Measurements from ENCODE around the gene MSI2.

The MSI2 gene

DNA sequence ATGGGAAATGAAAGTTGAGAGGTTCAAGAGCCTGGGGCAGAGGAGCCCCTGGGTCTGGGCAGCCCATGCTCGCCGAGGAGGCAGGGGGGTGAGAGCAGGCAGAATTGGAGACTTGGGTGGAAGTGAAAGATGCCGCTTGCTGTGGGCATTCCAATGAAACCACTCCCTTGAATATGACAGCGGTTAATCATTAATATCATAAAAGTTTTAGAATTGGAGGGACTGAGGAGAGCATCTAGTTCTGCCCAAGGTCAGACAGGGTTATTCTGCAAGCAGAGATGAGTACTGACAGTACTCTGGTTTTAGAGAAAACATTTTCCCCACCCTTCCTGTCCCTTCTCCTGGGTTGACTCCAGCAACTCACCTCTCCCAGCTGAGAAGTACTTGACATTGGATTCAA, 180.2 kb downstream of the MSI2 start:
- no peak for DNase-seq (ENCODE audit: low read depth in 2 of 2)

DNA sequence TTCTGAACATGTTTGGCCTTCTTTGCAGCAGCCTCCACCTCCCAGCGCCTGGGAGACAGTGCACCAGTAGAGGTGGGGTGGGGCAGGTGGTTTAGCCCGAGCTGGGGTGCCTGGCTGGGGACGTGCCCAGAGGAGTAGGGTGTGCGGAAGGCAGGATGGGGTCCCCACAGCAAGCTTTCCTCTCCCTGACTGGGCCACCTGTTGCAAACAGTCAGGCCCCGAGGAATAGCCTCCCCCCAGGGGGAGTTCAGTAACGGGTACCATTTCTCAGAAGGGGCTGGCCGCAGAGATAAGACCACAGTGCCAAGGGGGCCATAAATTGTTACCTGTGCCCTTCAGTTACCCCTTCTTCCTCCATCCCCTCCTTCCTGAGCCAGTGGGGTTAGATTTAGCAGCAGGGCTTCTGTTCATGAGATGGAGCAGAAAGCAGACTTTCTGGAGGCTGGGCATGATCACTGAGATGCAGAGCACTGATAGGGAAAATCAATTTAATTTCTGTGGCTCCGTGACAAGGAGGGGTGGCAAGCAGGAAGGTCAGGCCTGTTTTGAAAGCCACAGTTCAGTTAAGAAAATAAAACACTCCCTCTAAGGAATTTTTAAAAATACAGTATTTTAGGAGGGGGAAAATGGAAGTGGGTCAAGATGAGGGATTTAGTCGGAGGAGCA, 181.9 kb downstream of the MSI2 start:
- no peak for DNase-seq (ENCODE audit: low read depth in 2 of 2)

DNA sequence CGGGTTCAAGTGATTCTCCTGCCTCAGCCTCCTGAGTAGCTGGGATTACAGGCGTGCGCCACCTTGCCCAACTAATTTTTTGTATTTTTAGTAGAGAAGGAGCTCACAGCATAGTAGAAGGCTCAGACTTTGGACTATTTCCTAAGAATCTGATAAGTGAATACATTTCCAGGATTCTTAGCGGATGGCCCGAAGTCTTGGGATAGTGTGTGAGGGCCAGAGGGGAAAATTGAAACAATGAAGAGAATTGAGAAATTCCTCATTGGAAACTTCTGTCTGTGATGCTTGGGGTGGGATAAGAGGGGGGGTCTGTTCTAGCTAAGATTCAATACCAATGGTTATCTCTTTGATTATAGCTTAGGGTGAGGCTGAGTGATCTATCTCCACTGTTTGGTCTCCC, 183.3 kb downstream of the MSI2 start:
- DNase-seq (ENCODE audit: low read depth in 2 of 2), result no peak

DNA sequence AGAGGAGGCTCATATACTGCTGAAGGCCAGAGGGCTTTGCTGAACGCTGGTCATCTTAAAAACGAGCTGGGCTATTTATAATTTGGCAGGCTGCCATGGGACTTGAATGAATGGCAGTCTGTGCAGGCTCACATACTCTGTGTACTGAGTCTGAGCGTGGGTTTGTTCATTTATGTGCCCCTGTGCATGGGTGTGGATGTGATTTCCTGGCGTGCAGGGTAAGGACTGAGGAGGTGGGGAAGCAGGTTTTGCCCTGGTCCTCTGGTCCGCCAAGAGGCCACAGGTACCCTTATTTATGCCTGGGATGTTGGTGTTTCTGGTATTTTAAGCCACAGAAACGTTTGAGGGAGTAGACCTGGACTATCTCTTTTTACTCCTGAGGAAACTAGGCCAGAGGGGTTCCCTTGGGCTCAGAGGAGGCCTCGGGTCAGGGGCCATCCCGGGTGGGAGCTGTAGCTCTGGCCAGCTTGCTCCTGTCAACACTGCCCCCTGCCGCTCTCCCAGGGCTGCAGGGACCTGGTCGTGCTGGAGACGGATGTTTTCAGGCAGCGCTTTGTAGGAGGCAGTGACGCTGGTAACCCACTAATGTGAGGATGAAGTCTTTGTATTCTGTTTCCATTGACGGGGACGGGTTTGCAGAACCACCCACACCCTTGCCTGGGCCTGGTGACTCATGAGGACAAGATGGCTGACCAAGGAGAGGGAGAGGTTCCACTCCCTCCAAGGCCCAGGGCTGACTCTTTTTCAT, 184.4 kb downstream of the MSI2 start:
- peak; percentile 72 to 74 for DNase-seq (ENCODE audit: low read depth in 2 of 2)

DNA sequence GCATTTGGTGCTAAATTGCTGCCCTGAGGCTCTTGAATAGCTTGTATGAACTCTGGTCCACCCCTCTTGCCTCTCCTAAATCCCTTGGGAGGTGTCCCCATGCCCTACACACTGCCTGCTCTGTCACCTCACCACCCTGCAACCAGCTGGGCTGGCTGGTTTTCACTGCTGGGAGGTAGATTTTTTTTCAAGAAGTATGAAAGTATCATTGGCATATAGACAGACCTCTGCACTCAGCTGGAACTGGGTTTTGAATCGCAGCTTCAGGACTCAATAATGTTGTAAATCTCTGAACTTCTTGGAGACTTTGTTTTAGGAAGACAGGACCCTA, 184.9 kb downstream of the MSI2 start:
- DNase-seq (ENCODE audit: low read depth in 2 of 2), result no peak

DNA sequence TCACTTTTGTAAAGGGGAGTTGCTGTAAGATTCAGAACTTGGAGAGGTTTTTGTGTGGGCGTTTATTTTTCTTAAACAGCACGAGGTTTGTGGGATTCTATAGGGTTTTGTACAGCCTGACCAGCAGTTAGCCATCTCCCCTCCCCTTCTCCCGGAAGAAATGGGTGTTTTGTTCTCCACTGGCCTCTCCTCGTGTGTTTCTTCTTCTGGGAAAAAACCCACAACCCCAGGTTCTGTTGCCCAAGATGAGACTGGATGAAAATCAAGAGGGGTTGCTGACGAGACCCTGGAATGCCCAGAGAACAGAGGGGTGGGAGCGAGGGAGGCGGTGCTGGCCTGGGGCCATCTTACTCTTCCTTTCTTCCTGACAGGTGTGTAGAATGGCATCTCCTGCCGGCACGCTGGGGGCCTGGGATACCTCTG, 186.1 kb downstream of the MSI2 start:
- DNase-seq (ENCODE audit: low read depth in 2 of 2), result no peak

DNA sequence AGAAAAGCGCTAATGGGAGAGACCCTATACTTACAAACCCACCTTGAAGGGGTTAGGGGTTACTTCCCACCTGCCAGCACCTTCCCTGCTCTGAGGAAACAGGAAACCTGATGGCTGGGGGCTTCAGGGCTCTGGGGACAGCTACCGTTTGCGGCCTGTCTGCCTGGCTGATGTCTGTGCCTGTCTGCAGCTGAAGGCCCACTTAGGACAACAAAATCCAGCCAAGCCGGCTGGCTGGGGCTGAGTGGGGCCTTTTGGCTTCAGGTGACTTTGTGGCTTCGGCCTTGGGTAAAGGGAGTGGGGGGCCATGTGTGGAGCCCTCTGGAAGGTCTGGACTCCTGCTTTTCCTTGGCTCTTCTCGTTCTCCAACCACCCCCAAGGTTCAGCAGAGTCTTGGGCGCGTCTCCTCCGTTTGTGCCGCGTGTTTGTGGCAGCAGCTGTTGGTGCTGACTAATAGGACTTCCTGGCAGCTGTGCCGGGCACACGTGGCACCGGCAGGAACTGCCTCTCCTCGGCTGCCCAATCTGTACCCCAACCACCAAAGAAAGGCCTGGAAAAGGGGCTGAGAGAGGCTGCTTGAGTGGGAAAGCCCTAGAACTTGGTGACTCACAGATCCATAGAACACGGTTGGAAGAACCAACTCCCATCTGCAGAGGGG, 186.7 kb downstream of the MSI2 start:
- peak; percentile 43 to 60 for DNase-seq (ENCODE audit: low read depth in 2 of 2)

DNA sequence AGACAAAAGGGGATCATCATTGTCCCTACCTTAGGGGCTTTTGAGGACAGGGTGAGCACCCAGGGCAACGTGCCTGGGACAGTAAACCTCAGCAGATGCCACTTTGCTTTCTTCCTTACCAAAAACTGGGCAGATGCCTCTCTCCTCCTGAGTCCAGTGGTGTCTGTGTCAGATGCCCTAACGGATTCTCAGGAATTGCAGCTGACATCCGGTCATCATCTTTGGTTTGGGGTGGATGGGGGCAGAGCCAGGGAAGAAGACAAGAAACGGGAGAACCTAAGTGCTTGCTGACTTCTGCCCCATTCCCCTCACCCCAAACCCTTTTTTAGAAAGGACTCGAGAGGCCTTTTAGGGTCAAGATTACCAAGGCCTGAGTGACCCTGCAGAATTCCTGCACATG, 187.5 kb downstream of the MSI2 start:
- no peak for DNase-seq (ENCODE audit: low read depth in 2 of 2)

DNA sequence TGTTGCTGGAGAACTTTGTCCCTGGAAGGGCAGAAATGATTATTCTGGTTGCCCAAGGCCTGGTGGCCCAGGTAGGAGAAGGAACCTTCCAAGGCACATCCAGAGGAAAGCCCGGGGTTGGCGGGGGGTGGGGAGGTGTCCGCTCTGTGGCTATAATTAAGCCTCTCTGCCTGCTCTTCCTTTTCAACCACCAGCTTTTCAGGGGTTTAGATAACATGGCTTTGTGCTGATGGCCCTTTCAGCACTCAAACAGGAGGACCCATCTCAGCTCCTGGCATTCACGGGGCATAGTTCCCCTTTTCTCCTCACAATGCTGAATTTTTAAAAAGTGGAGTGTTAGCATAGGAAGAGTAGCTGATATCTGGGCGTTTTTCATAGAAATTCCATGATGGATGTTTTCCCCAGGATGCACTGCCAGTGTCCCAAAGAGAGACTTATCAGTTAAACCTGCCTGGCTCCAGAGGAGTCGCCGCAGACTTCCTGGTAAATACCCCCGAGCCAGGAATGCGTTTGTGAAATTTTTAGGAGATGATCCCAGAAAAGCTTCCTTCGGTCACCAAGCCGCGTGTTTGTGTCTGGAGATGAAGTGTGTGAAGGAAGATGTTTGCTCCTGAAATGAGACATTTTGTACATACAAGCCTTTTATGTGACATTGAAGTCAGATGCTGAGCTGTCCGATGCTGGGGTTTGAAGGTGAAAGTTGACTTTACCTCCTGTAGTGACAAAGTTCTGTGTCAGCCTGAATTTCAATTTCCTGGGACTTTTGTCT, 188.5 kb downstream of the MSI2 start:
- no peak for DNase-seq (ENCODE audit: low read depth in 2 of 2)

DNA sequence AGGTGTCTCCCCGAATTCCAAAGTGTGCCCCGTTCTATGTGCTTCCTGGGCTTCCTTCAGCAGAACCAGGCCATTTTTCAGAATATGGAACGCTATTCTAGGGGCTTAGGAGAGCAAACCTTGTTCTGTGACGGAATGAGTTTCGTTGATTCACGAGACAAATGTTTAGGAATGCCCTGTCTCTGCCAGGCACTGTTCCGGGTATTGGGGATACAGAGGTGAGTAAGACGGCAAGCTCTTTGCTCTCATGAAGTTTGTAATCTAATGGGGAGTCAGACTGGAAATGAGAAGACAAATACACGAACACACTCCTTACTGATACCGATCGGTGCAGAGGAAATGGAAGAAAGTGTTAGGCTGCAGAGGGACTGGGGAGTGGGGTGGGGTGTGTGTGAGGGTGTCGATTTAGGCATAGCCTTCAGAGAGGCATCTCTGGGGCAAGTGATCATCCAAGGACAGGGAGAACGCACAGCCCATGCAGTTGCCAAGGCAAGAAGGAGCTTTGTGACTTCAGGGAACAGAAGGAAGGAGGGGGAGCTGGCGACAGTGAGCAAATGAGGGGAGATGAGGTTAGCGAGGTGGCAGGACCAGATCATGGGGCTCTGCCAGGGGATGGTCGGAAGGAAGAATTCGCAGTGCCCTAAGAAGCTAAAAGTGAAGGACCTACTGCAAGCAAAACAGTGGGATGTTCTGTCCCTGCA, 189.6 kb downstream of the MSI2 start:
- no peak for DNase-seq (ENCODE audit: low read depth in 2 of 2)

DNA sequence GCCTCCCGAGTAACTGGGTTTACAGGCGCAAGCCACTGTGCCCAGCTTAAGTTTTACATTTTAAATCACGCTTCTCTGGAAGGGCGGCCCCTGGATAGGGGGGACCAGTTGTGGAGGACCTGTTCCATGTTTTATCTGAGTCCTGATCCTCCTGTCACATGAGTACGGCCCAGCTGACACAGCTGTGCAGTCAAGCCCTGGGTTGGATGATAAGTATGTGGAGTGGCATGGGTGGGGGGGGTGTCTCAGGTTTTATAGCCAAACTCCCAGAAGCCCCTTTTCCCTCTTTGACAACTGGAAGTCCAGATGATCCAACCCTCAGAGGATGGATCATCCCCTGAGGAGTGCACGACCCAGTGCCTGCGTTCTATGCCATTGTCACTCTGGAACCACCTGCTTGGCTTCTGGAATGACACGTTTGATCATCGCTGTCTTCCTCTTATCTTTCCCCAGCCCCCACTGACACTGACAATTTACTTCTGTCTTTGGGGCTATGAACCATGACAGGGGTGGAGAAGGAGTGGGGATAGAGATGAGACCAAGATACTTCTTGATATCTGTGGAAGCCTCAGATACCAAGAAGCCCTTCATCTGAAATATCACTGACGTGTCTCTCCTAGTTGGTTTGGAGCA, 191.2 kb downstream of the MSI2 start:
- no peak for DNase-seq (ENCODE audit: low read depth in 2 of 2)

DNA sequence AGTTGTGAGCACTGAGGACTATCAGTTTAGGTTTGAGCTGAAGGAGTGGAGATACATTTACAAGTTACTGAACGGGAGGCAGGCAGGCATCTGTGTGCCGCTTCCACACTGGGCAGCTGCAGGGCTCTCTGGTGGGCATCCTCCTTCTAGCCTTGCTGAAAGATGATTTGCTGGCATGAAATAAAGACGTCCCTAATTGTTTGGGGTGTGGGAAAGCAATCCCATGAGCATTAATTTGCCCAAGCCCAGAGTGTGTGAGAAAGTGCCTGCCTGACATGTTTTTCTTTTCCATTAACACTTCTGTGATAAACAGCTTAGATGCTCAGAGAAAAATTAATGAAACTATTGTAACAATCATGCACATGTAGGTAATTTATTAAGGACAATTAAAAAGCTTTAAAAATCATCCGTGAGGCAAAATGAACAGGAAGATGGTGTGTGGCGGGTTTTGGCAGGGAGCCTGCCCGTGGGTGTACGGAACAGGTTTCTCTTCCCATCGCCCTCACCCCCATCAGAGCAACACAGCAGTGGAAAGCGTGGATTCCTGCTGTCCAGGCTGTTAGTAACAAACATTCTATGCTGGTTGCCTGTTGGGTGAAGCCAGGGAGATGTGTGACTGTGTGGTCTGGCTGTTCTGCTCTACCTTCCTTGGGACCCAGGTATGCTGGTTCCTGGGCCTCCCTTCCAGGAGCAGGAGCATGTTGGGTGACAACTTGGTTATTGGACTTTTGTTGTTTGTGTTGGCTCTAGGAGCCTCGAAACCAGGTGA, 191.9 kb downstream of the MSI2 start:
- DNase-seq (ENCODE audit: low read depth in 2 of 2), result no peak

DNA sequence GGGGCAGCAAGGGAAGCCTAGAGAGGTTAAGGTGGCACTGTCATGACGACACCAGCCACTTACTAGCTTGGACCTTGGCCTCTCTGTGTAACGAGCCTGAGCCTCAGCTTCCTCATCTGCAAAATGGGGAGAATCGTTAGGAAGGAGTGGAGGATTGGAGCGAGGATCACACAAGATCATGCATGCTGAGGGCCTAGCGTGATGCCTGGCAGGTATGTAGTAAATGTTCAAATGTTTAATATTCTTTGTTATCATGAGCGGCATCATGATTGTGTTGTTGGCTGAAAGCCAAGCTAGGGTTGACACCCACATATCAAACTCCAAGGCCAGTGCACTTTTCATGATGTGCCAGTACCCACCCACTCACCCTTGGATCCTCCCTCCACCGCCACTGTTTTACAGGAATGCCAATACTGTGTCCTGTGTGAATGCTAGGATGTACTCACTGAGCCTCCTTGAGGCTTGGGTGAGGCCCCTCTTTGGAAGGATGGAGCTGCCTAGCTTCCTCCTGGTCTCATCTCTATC, 192.5 kb downstream of the MSI2 start:
- DNase-seq (ENCODE audit: low read depth in 2 of 2), result no peak

DNA sequence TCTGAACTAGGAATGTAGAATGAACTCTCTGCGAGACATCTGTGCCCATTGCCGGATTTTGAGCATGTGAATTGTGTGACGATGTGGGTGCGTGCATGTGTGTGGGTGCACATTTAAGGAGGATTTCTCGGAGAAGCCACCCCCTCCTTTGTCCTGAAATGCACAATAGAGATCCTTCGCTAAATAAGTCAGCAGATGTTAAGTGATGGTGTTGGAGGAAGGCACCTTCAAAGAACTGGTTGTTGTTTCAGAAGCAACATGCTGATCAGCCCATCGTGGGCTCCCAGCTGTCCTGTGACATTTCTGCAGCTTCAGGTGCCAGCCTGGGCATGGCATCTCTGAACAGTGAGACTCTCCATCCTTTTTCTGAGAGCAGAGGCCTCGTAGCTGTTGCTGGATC, 194.9 kb downstream of the MSI2 start:
- no peak for DNase-seq (ENCODE audit: low read depth in 2 of 2)

DNA sequence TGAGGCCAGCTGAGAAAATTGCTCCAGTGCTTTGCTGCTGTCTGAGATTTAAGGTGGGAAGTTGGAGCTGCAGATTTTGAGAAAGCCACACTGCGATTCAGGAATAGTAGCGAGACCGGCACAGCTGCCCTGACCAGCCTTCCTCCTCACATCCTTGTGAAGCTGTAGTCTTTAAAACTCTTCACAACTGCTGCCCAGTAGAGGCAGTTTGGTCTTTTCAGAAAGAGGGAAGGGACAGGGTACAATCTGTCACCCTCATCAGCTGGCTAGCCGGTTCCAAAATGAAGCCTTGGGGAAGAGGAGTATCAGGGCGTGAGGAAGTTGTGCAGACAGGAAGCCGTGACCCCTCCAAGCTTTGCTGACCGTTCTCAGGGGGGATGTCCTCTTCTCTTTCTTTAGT, 195.3 kb downstream of the MSI2 start:
- DNase-seq (ENCODE audit: low read depth in 2 of 2), result no peak

DNA sequence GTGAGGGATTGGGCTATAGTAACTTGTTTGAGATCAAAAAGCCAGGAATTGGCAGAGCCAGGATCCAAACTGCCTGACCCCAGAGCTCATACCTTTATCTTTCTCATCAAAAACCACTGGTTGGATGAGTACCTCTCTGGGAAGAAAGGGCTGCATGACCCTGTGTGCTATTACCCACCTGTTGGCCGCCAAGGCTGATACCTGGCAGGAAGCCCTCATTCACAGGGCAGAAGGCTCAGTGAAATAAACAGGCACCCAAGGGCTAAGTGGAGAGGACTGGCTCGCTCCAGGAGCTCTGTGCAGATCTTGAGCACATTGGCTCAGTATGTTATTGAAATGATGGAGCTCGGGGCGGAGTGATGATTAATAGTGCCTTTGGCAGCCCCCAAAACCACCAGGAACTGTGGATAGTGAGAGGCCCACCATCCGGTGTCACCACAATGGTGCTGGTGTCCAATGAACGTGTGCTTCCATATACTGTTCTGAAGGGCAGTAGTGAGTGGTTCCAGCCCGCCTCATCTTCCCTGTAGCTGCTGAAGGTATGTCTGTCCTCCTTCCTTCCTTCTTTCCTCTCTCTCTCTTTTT, 197.6 kb downstream of the MSI2 start:
- no peak for DNase-seq (ENCODE audit: low read depth in 2 of 2)

DNA sequence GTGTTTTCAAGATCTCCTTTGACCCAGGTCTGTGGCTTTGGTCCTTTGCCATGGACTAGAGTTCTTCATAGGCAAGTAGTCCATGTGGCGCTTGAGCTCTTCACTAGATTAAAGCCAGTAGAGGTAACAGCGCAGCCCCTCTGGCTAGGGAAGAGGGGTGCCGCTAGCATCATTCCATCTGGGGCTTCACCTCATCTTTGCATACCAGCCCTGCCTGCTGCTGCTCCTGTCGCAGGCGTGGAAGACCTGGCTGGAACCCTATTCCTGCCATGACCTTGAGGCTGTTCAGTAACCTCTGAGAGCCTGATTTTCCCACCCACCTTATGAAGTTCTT, 198.4 kb downstream of the MSI2 start:
- DNase-seq (ENCODE audit: low read depth in 2 of 2), result no peak

DNA sequence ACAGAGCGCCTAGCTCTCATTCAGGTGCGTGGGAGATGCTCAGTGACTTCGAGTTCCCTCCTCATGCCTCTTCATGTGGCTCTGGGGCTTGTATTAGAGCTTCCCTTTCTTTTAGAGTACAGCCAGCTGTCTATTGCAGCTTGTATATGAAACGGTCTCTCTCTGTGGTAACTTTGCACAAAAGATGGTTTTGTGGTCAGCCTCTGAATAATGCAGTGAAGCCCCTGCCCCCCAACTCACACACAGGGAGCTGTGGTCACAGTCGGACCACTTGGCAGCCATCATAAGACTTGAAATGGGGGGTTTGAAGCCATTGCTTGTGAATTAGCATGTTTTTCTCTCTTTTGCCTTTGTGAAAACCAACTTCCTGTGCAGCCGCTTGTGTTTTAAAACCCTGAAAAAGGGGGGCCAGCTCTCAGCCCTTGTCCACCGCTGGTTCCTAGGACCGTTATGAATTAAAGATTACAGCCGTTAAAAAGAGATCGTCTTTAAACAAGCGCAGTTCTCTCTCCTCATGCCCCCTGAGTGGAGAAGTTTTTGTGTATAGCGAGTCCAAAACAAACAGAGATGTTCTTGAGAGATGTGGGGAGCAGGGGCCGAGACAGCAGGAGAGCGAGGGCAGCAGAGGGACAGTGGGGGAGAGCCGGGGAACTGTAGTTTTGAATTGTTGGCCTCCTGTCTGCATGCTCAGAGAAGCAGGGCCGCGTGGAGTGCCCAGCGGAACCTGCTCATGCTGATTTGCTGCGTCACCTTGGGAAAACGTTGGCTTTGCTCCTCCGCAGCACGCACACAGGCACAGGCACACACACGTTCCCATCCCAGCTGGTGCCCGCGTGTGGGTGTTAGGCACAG, 199.0 kb downstream of the MSI2 start:
- DNase-seq (ENCODE audit: low read depth in 2 of 2), result peak; percentile 7 to 21

DNA sequence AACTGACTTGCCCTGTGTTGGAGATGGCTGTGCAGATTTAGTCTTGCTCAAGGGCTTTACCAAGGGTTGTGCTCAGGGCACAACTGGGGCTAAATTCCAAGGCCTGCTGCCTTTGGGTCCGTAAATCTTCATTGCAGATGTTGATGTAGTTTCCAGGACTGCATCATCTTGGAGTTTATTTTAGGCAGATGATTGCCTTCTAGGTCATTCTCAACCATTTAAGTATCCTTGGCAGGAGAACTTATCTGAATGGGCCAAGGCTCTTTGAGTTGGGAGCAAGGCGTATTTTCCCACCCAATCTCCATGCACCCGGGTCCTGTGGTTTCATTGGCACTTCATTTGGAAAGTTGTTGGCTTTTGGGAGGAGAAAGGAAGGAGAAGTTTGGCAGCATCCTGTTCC, 200.3 kb downstream of the MSI2 start:
- DNase-seq (ENCODE audit: low read depth in 2 of 2), result no peak

All from stimulated activated CD8-positive, alpha-beta memory T cell treated with anti-CD3 and anti-CD28 coated beads, Interleukin-7, amount 100 ng/mL, for 4 hours (primary cell).